Stimulated activated CD4-positive, alpha-beta T cell treated with anti-CD3 and anti-CD28 coated beads, Interleukin-1b, Interleukin-23, amount 100 ng/mL, for 1 hour (primary cell): ENCODE measurements around the gene UIMC1.

Experiments used
- DNase-seq, 2 donors: peaks; one replicate each; pipeline ENCODE4 v3.0.0-alpha.2; 2020; ENCODE audit warnings: low read depth in 2 of 2

UIMC1 gene

GRCh38 chr5:176902102-176902814, 104.3 kb downstream of the UIMC1 start:
- DNase-seq: no peak

GRCh38 chr5:176901260-176902101, 105.1 kb downstream of the UIMC1 start:
- no peak for DNase-seq

- no peak for DNase-seq
These were observed 105.8 kb downstream of the UIMC1 start for GRCh38 chr5:176900780-176901204.

GRCh38 chr5:176899946-176900779, 106.4 kb downstream of the UIMC1 start:
- no peak for DNase-seq

- no peak for DNase-seq
These were observed 107.2 kb downstream of the UIMC1 start, which contains the start of gene HK3 for GRCh38 chr5:176899296-176899891. Gene HK3, minus strand, starts transcription at chr5:176899346. Its CDS starts 3,187 bp downstream, at chr5:176896159.

GRCh38 chr5:176897263-176897662, 109.3 kb downstream of the UIMC1 start:
- no peak for DNase-seq

GRCh38 chr5:176895831-176896230, 110.7 kb downstream of the UIMC1 start:
- DNase-seq: no peak

- no peak for DNase-seq
These were observed 112.3 kb downstream of the UIMC1 start for GRCh38 chr5:176894298-176894697.

- no peak for DNase-seq
These were observed 113.9 kb downstream of the UIMC1 start for GRCh38 chr5:176892663-176893062.

GRCh38 chr5:176891331-176891958, 115.1 kb downstream of the UIMC1 start:
- no peak for DNase-seq

GRCh38 chr5:176890455-176891330, 115.9 kb downstream of the UIMC1 start:
- DNase-seq: no peak

- no peak for DNase-seq
These were observed 117.0 kb downstream of the UIMC1 start for GRCh38 chr5:176889321-176890280.

- DNase-seq: no peak
These were observed 117.8 kb downstream of the UIMC1 start for GRCh38 chr5:176888865-176889165.

- DNase-seq: no peak
These were observed 118.3 kb downstream of the UIMC1 start for GRCh38 chr5:176888016-176888864.

- no peak for DNase-seq
These were observed 119.2 kb downstream of the UIMC1 start for GRCh38 chr5:176887252-176887849.

- no peak for DNase-seq
These were observed 120.0 kb downstream of the UIMC1 start for GRCh38 chr5:176886336-176887251.

GRCh38 chr5:176884571-176884890, 122.0 kb downstream of the UIMC1 start:
- no peak for DNase-seq
